Activated CD4-positive, alpha-beta T cell treated with anti-CD3 and anti-CD28 coated beads, Interleukin-2, amount 50 U/mL, for 16 hours (primary cell): ENCODE measurements around the gene NUAK1.

ENCODE experiments used
- DNase-seq: peaks from one replicate; pipeline ENCODE4 v3.0.0-alpha.2; 2020

Gene NUAK1

GRCh38 chr12:106108185-106108835 is 30.4 kb downstream of the NUAK1 start:
- no peak for DNase-seq

- DNase-seq: no peak
Measured at GRCh38 chr12:106107566-106107965, 31.2 kb downstream of the NUAK1 start.

DNA sequence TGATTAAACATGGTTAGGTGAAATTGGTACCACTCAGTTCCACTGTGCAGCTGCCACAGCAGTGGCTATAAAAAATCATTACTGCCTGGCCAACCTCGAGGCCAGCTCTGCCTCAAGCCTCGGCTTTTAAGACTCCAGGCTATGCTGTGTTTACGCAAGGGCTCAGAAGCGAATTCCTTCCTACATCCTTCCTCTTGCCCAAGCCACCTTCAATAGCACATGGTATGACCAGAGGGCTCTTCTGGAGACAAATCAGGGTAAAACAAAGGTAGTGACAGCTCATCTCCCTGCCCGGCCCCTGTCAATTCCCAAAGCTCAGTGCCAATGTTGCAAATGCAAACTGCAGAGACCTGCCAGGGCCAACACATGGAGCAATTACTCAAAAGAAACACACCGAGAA is 31.9 kb downstream of the NUAK1 start:
- no peak for DNase-seq

DNA sequence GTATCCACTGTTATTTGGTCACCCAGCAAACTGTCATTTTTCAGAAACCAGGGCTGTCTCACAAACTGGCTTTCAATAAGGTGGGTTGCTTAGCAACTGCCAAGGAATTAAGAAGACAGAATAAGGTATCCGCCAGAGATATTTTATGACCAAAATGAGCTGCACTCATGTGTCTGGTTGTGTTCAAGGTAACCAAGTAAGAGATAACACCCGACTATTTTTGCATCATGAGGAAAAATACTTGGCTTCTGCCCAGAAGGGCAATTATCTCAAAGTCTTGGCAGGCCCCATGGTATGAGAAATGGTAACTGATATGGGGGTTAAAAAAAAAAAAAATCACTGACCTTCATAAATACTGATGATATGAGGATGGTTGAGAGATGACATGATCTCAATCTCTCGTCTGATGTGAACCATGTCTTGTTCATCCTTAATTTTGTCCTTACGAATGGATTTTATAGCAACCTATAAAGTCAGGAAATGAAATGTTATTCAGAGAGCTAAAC is 32.6 kb downstream of the NUAK1 start:
- DNase-seq: no peak

DNA sequence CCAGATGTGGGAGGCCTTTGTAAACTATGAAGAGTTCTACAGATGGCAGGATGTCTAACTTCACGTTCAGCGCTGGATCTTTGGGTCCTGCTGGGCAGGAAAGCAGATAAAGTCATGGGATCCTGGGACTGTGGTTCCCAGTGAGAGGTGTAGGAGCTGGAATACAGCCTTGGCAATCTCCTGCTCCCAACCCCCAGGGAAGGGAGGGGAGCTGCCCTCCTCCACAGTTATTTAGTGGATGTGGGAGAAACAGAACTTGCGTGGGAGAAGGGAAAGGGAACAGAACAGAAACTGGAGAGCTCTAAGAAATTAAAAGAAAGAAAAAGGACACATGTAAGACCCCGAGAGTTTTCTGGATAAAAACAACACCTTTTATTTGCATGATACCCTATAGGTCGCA is 37.0 kb downstream of the NUAK1 start:
- DNase-seq: no peak

GRCh38 chr12:106098691-106099200 is 40.0 kb downstream of the NUAK1 start:
- no peak for DNase-seq

- DNase-seq: no peak
Measured at GRCh38 chr12:106097011-106097410, 41.7 kb downstream of the NUAK1 start.

DNA sequence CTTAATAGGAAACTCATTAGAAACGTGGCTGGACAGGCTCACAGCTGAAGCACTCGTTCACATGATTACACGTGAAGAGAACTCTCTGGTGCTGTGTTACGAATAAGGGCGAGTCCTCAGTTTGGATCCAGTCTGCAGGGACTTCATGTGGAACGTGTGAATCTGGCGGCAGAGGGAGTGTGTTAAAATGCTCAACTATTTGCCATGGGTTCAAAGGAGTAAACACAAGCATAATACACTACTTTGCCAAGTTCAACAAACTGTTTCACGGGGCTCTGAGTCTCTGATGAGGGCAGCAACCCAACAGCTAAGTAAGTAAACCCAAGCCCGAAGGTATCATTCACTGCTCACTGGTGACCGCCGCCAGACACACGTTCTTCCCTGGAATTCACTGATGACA is 42.4 kb downstream of the NUAK1 start:
- DNase-seq: no peak

DNA sequence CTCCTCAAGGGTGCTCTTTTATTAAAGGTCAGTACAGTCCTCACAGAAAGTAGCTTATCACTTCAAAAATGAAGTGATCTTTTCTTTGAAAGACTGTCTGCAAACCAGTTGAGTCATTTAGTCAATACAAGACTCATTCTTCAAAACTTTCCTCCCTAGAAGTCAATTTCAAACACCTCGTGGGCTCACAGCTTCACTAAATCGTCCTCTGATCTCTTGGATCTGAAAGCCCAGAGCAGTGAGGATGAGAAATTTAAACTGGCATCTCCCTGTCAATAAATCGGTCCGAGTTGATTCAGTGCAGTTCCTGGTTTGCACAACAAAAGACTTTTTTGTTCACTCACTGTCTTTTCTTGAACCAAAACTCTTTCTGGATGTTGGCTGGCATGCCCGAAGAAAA is 44.5 kb downstream of the NUAK1 start:
- DNase-seq: no peak

DNA sequence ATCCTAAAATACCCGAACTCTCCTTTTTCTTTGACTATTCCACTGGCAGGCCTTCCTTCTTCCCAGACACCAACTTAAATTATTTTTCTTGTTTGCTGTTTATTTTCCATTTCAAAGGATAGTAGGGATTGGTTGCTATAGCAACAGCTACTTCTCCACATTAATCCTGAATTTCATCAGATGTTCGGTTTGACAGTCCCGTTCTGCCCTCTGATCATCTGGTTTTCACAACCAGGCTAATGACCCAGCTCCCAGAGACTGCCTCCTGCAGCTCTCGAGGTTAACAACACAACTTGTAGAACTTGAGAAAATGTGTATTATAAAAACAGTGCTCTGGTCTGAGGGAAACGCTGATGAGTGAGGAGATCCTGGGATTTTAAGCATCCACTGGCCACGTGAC is 45.5 kb downstream of the NUAK1 start:
- no peak for DNase-seq

DNA sequence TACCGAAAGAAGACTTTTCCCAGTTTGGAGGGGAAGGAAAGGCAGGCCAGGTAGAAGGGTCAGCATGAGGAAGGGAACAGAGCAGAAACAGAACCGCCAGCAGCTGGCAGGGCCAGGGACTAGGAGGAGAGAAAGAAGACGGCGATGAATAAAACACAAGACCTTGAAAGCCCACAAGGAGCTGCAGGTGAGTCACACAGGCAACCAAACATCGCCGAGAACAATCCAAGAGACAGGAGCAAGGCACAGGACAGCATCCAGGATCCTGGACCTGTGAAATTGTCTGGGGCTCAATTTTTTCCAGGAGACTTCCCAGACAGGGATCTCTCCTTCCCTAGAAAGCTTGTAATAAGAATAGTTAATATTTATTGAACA is 47.3 kb downstream of the NUAK1 start:
- no peak for DNase-seq

GRCh38 chr12:106090591-106091445 is 47.9 kb downstream of the NUAK1 start:
- no peak for DNase-seq

DNA sequence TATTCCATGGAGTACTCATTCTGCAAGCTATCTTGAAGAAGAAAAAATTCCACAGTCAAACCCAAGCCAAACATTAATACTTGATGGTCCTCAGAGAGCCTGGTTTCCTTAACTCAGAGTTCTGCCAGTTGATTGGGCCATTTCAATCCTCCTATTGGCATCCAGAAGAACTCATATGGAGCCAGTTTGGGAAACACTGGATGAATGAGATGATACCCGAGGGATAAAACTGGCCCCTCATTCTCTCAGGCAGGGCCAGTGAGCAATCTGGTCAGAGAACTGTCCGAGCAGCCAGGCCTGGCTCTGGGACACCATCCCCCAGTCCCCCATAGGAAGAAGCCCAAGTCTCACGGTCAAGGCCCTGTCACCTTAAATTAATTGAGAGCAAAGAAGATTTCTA is 48.8 kb downstream of the NUAK1 start:
- DNase-seq: no peak

DNA sequence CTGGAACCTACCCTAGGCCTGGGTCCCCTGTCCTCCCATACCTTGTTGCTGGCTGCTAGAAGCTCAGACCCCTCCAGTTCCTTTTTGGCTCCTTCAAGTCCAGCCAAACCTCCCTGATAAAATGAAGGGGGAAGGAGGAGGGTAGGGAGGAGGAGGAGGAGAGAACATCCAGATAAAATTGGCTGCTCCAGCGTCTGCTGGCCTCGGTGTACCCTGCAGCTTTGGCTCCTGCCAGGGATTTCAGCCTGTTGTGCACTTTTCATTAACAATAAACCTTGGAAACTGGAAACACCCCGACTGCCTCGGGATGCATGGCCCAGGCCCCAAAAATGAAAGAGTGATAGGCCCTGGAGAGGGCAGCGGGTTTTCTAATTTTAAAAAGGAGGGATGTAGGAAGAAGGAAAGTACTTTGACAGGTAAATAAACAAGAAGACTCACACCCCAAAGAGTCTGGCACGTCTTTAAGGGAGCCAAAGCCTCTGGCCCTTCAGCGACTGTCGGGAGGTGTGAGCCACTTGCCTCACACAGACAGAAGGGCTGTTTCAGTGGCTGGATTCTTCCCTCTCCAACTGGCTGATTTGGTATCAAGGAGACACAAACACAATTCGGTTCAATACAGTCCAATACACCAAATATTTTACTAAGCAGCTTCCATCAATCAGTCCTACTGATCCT is 49.8 kb downstream of the NUAK1 start:
- no peak for DNase-seq

DNA sequence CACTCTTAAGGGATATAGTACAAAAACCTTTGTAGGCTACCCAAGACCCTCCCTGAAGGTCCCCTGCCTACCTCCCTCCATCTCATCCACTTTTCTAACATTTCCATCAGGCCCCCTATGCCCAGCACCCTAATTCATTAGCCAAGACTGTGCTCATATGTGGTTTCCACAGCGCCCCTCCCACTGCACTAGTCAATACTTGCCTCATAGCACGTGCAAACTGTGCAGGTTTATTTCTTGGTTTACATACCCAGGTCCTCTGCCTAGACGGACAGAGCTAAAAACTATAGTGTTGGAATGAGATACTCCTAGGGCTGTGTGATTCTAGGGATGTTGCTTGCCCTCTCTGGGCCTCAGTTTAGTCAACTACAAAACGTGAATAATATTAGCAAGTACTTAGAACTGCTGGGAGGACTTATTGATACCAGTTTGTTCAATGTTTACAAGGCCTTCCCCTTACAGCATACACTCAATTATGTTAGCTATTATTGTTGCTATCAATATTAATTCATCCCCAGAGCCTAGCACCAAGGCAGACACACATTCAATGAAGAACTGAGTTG is 50.4 kb downstream of the NUAK1 start:
- no peak for DNase-seq

DNA sequence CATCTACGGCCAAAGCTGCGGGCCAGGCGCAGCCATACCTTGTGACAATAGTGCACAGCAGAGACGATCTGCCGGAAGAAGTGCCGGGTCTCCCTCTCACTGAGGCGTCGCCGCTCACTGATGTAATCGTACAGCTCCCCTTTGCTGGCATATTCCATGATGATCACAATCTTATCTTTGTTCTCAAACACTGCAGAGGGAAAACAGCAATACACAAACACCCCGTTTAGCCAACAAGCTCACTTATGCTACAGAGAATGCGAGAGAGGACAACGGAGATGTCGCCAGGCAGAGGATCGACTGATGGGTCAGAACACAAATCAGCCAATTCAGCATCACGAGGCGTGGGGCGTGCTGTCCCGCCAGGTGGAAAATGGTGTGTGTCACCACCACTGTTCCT is 52.1 kb downstream of the NUAK1 start:
- DNase-seq: no peak

DNA sequence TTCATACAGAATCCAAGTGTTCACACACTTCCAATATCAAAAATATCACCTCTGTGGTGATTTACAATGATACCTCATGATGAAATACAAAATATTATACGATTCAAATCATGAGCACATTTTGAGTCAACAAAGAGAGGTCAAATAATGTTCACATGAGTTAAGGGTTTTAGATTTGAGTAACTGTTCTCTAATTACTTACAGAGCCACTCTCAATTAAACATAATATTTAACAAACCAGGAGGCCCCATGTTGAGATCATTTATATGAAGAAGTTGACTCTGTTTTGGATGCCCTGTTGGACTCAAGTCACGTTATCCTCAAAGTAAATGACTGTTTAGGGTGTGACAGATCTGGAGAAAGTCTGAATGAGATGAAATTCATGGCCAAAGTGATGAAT is 53.5 kb downstream of the NUAK1 start:
- DNase-seq: peak; percentile 20

GRCh38 chr12:106084759-106085158 is 54.0 kb downstream of the NUAK1 start:
- no peak for DNase-seq

DNA sequence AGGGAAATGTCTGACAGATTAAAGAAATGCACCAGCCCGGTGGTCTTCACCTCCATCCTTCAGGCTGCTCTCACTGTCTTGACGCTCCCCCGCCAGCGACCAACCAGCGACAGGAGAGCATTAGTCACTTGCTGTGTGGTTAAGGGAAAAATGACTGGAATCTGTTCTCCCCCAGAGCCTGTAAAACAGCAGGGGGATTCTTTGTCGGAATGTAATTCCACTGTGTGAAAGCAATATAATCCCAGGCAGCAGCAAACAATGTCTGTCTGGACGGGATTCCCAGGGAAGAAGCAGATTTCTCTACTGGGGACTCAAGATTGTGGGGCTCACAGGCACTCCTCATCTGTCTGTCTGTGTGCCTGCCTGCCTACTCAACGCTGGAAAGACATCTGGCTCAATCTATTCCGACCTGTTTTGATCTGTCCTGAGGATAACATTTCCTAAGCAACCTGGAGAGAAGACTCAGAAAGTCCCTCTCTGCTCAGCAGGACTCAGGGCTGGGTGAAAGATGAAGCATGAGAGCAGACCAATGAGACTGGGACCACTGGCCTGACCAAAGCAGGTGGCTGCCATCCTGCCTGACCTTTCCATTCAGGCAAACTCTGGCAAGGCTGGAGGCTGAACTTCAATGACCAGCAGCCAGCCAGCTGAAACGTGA is 54.6 kb downstream of the NUAK1 start:
- DNase-seq: no peak

DNA sequence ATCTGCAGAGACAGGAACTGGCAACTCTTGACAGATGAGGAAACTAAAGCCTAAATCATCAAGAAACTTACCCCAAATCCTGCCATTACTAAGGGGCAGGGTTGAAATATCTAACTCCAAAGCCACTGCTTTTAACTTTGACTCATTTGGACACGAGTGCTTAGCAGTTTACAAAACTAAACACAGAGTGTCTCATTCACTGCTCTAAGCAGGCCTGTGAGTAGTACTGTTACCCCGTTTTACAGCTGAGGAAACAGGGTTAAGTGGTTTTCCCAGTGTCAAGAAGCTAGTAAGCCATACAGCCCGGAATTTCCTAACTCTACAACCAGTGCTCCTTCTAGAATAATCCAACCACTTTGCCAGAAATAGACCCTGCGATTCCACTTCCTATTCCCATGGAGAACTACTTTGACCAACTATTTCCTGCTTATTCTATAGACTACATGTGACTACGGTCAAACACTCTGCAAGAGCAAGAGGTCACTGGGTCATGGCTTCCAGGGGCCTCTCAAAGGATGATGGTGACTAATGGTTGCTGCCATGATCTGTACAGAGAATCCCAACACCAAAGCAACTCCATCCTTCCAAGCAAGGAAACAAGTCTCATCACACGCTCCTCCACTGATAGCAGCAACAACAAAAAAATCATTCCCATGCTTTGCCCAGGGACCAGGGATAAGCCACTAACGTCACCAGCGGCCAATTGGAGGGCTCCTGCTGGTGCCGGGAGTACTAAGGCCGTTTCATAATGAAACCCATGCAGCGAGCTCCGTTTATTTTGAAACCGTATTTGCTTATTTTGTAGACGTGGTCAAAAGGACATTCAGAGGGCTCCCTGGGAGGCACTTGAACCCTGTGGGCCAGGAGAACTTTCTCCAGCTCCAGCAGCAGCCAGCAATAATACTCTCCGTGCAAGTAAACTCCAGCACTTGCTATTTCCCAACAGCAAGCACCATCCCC is 56.3 kb downstream of the NUAK1 start:
- no peak for DNase-seq

DNA sequence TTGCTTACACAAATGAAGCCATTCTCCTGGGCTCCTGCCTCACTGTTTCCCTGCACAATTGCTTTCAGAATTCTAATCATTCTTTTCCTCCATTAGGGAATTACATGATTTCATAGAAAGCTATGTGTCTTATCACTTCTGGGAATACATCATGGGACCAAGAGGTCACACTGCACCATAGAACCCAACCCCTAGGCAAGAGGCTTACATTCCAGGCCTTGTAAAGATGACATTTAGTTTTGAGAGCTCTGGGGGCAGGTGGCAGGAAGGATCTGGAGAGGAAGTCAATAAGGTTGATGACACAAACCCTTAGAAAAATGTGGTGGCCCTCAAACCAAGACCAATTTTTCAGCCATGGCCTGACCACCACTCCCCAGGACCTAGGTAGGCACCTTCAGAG is 57.1 kb downstream of the NUAK1 start:
- DNase-seq: no peak

DNA sequence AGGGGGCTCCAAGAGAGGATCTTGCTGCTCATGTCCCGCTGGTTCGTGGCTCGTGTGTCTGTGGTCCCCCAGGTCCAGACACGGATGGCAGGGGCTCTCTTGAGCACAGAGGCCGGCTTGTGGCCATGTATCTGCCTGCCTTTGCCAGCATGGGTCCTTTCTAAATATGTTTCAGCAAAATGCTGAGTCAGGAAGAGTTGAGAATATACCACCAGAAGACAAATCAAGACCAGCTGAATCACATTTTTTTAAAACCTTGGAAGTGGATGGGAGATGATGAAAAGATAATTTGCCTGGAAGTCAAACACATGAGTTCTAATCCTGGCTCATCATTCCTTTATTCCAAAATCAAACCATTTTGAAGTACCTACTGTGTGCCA is 58.0 kb downstream of the NUAK1 start:
- no peak for DNase-seq
